Measurements from ENCODE around the gene ABCB7.

Gene ABCB7

DNA sequence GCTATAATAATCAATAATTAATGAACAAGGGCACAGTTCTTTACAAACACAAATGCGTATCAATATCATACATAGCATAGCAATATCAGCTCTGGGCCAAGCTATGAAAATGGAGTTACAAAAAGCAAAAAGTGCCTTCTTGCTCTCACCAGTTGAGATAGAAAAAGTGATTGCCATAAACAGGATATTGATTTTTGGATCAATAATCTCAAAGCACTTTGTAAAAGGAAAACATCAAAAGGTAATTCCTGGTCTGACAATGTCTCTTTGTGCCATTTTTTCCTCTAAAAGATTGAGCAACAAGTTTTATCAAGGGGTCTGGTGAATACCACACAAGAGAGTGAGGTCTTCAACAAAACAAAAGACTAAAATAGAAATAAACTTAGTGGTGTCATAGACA lies 42.4 kb downstream of the ABCB7 start:
- Histone ChIP-seq H3K36me3 (ENCODE audit: control insufficient read depth, insufficient read depth, low read length) (no peaks in the 10 kb centered on the region), H3K27me3 (replicated peaks; ENCODE audit: control insufficient read depth, insufficient read depth, low read length) (no peaks in the 10 kb centered on the region), H3K4me3 (replicated peaks; ENCODE audit: low read depth, low read length) (no peak overlapping the region)
- DNase-seq (ENCODE audit: extremely low read depth, insufficient read length): no peak
- TF ChIP-seq CTCF (IDR thresholded peaks at IDR 0.05; ENCODE audit: insufficient read depth, low read length, poor library complexity, severe bottlenecking): no peak

DNA sequence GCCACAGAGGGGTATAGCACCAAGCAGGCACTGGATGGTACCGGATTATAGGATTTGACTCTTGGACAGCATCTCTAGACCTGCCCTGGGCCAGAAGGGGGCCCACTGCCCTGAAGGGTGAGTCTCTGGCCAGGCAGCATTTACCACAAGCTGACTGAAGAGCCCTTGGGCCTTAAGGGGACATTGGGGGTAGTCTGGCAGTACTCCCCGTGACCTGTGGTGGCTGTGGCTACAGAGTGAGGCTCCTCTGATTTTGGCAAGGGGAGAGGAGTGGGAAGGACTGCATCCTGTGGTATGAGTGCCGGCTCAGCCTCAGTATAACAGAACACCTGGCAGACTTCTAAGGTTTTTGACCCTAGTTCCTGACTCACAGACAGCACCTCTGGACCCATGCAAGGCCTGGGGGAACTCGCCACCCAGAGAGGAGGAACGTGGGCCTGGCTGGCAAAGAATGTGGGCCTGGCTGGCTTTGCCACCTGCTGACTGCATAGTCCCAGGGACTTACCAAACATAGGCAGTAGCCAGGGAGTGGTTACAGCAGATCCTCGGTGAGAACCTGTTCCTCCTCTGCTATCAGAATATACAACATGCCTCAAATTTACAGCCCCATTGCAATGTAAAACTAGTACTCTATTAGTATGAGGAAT lies 48.1 kb downstream of the ABCB7 start:
- Histone ChIP-seq H3K36me3 (ENCODE audit: control insufficient read depth, insufficient read depth, low read length) (no peaks in the 10 kb centered on the region), H3K27me3 (replicated peaks; ENCODE audit: control insufficient read depth, insufficient read depth, low read length) (no peaks in the 10 kb centered on the region), H3K4me3 (replicated peaks; ENCODE audit: low read depth, low read length) (no peak overlapping the region)
- TF ChIP-seq CTCF (IDR thresholded peaks at IDR 0.05; ENCODE audit: insufficient read depth, low read length, poor library complexity, severe bottlenecking): no peak
- no peak for DNase-seq (ENCODE audit: extremely low read depth, insufficient read length)

DNA sequence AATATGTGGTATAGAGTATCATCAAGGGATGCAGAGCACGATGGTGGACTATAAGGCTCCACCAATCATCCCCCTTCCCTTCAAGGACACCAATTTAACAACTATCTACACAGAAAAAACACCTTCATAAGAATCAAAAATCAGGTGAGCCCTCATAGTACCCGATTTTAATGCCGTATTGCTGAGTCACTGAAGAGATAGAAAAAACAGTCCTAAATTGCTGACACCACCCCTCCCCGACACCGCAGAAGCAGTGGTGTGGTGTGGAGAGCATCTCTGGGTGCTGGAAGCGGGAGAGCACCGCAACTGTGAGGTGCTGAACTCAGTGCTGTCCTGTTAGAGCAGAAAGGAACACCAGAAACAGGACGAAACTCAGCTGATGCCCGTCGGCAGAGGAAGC lies 49.3 kb downstream of the ABCB7 start:
- no peaks in the 10 kb centered on the region for H3K27me3 ChIP-seq (replicated peaks; ENCODE audit: control insufficient read depth, insufficient read depth, low read length)
- TF ChIP-seq CTCF (IDR thresholded peaks at IDR 0.05; ENCODE audit: insufficient read depth, low read length, poor library complexity, severe bottlenecking): no peak
- DNase-seq (ENCODE audit: extremely low read depth, insufficient read length): no peak
- no peak overlapping the region for H3K4me3 ChIP-seq (replicated peaks; ENCODE audit: low read depth, low read length)
- no peaks in the 10 kb centered on the region for H3K36me3 ChIP-seq (ENCODE audit: control insufficient read depth, insufficient read depth, low read length)

GRCh38 chrX:75096331-75096730 lies 59.8 kb downstream of the ABCB7 start:
- Histone ChIP-seq H3K27me3 (replicated peaks; ENCODE audit: control insufficient read depth, insufficient read depth, low read length) (no peaks in the 10 kb centered on the region), H3K4me3 (replicated peaks; ENCODE audit: low read depth, low read length) (no peak overlapping the region), H3K36me3 (ENCODE audit: control insufficient read depth, insufficient read depth, low read length) (no peaks in the 10 kb centered on the region)
- DNase-seq (ENCODE audit: extremely low read depth, insufficient read length): no peak
- TF ChIP-seq CTCF (IDR thresholded peaks at IDR 0.05; ENCODE audit: insufficient read depth, low read length, poor library complexity, severe bottlenecking): no peak

DNA sequence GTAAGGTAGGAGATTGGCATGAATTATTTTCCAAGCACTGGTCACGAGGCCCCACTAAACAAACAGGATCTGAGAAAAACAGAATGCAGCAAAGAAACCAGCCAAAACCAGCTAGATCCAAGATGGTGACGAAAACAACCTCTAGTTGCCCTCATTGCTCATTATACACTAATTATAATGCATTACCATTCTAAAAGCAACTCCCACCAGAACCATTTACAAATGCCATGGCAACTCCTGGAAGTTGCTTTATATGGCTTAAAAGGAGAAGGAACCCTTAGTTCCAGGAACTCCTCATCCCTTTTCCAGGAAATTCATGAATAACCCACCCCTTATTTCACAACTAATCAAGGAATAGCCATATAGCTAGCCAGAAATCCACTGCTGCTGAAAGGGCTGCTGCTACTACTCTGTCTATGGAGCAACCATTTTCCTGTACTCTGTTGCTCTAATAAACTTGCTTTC lies 69.3 kb downstream of the ABCB7 start:
- no peak for TF ChIP-seq CTCF (IDR thresholded peaks at IDR 0.05; ENCODE audit: insufficient read depth, low read length, poor library complexity, severe bottlenecking)

DNA sequence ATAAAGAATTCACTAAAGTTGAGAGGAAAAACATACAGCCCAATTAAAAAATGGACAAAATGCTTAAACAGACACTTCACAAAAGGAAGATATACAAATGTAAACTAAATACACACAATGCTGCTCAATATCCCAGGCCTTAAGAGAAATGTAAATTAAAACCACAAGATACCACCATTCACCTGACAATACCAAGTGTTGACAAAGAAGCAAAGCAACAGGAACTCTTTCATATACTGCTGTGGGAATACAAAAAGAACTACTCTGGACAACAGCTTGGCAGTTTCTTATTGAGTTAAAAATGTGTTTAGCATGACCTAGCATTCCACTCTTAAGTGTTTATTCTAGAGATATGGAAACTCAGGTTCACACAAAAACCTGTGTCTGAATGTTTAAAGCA lies 71.3 kb downstream of the ABCB7 start:
- H3K27me3 ChIP-seq (replicated peaks; ENCODE audit: control insufficient read depth, insufficient read depth, low read length): no peaks in the 10 kb centered on the region
- no peak for TF ChIP-seq CTCF (IDR thresholded peaks at IDR 0.05; ENCODE audit: insufficient read depth, low read length, poor library complexity, severe bottlenecking)
- no peak overlapping the region for H3K4me3 ChIP-seq (replicated peaks; ENCODE audit: low read depth, low read length)
- H3K36me3 ChIP-seq (ENCODE audit: control insufficient read depth, insufficient read depth, low read length): no peaks in the 10 kb centered on the region
- DNase-seq (ENCODE audit: extremely low read depth, insufficient read length): no peak

More for the DNA sequence above, 69.3 kb downstream of the ABCB7 start:
- no peak for DNase-seq (ENCODE audit: extremely low read depth, insufficient read length)
- Histone ChIP-seq H3K27me3 (replicated peaks; ENCODE audit: control insufficient read depth, insufficient read depth, low read length) (no peaks in the 10 kb centered on the region), H3K36me3 (ENCODE audit: control insufficient read depth, insufficient read depth, low read length) (no peaks in the 10 kb centered on the region), H3K4me3 (replicated peaks; ENCODE audit: low read depth, low read length) (no peak overlapping the region)
